Caco-2 (cell line): ENCODE results near the gene STK16. TPM values are rescaled to one million over a fixed set of nuclear protein-coding genes. Genes with fewer than 3 reads are reported as not detected.

ENCODE experiments used
- BruUV-seq: library from RNA; stranded (reverse); fragments of 400-500 nt; replicated peaks from 2 replicates; lab custom pipeline; 2021; lab: Mats Ljungman, UMichigan
- CTCF ChIA-PET: fragments of 300-600 bp; sonication (Branson Sonifier 250); formaldehyde crosslinking; loops from one replicate; lab custom pipeline; 2022; ENCODE audit warnings: antibody characterized with exemption; lab: Charles Lee
- POLR2A ChIA-PET: fragments of 300-600 bp; sonication (Branson Sonifier 250); formaldehyde crosslinking; loops from one replicate; lab custom pipeline; 2022; ENCODE audit warnings: antibody characterized with exemption; lab: Charles Lee
- DNase-seq, 2 experiments: peaks; one replicate each; pipeline versions ENCODE4 v3.0.0 to v3.0.0-alpha.2; 2020 to 2022
- H3K27me3 ChIP-seq: replicated peaks from 2 replicates; pipeline ENCODE4 v1.6.0; 2011; ENCODE audit warnings: low read length; ENCODE audit not compliant: control insufficient read depth, insufficient read depth
- H3K36me3 ChIP-seq: 2 replicates; pipeline ENCODE4 v1.5.1; 2011; ENCODE audit warnings: low read length; ENCODE audit not compliant: control insufficient read depth, insufficient read depth
- H3K4me1 ChIP-seq: fragments of 250-450 bp; sonication (Bioruptor Pico); 2 replicates; pipeline ENCODE4 v1.5.1; 2020; ENCODE audit warnings: mild to moderate bottlenecking
- H3K4me3 ChIP-seq: 2 replicates; pipeline ENCODE4 v1.5.1; 2011; ENCODE audit warnings: low read depth, mild to moderate bottlenecking, control low read depth, low read length
- H3K9me3 ChIP-seq: fragments of 250-450 bp; sonication (Bioruptor Pico); 2 replicates; pipeline ENCODE4 v1.5.1; 2020; ENCODE audit warnings: mild to moderate bottlenecking, moderate library complexity
- H3K27ac Mint-ChIP-seq: one replicate; pipeline ENCODE4 v1.8.0; 2022; ENCODE audit warnings: mixed read lengths; ENCODE audit not compliant: unreplicated experiment
- H3K27me3 Mint-ChIP-seq: one replicate; pipeline ENCODE4 v1.8.0; 2022; ENCODE audit warnings: mixed read lengths; ENCODE audit not compliant: insufficient read depth, unreplicated experiment
- H3K36me3 Mint-ChIP-seq: one replicate; pipeline ENCODE4 v1.8.0; 2022; ENCODE audit warnings: mild to moderate bottlenecking, mixed read lengths; ENCODE audit not compliant: insufficient read depth, unreplicated experiment
- H3K4me1 Mint-ChIP-seq: one replicate; pipeline ENCODE4 v1.8.0; 2022; ENCODE audit warnings: low read depth, mixed read lengths; ENCODE audit not compliant: unreplicated experiment
- H3K4me3 Mint-ChIP-seq: one replicate; pipeline ENCODE4 v1.8.0; 2022; ENCODE audit warnings: mild to moderate bottlenecking, moderate library complexity, mixed read lengths; ENCODE audit not compliant: unreplicated experiment
- H3K9me3 Mint-ChIP-seq: one replicate; pipeline ENCODE4 v1.8.0; 2022; ENCODE audit warnings: mixed read lengths; ENCODE audit not compliant: unreplicated experiment
- CTCF ChIP-seq, 2 experiments: fragments of 200-600 bp in 1 of 2; IDR thresholded peaks; 1 replicate in 1 of 2; 2 replicates in 1 of 2; pipeline versions ENCODE4 v1.5.1 to v1.8.0; 2011 to 2022; ENCODE audit warnings: antibody characterized with exemption in 1 of 2, control low read depth in 1 of 2, inconsistent platforms in 1 of 2, low read depth in 1 of 2, low read length in 1 of 2, mild to moderate bottlenecking in 1 of 2, moderate library complexity in 1 of 2; ENCODE audit not compliant: insufficient read depth in 1 of 2, severe bottlenecking in 1 of 2, unreplicated experiment in 1 of 2
- intact Hi-C: fragments of 100-400 bp; cut with micrococcal nuclease; formaldehyde crosslinking; loops from one replicate; pipeline ENCODE4 v1.10.0; 2022; ENCODE audit not compliant: unreplicated experiment
- total RNA-seq: library from RNA; stranded (reverse); gene quantifications from 2 replicates; pipeline ENCODE4 v1.2.3, GENCODE V29; 2022

Gene STK16
- total RNA-seq, 1 experiment from 2014 or later: 26.6 TPM

GRCh38 chr2:219243291-219243761 lies 2.0 kb upstream of the STK16 start:
- ChIA-PET CTCF (no interaction called here), POLR2A (no interaction called here)
- Histone ChIP-seq H3K27me3 (no peaks in the 10 kb centered on the region), H3K4me3 (no peak overlapping the region), H3K4me1 (peaks cover 13% of the 10 kb centered on the region), H3K36me3 (no peaks in the 10 kb centered on the region), H3K9me3 (no peaks in the 10 kb centered on the region)
- Mint-ChIP-seq H3K27me3 (no peaks in the 10 kb centered on the region), H3K4me3 (no peak overlapping the region), H3K9me3 (no peaks in the 10 kb centered on the region), H3K27ac (no peak overlapping the region), H3K36me3 (peaks cover 10% of the 10 kb centered on the region), H3K4me1 (peaks cover 3% of the 10 kb centered on the region)
- intact Hi-C loops: no loop called here
- TF ChIP-seq CTCF (IDR thresholded peaks at IDR 0.05; ENCODE audit: insufficient read depth in 1 of 2, low read depth in 1 of 2, low read length in 1 of 2, severe bottlenecking in 1 of 2, unreplicated experiment in 1 of 2): no peak
- no peak for DNase-seq
- BruUV-seq: no TSS peak

GRCh38 chr2:219244789-219245147 lies 511 bp upstream of the STK16 start:
- no peaks in the 10 kb centered on the region for H3K27me3 ChIP-seq
- TF ChIP-seq CTCF (IDR thresholded peaks at IDR 0.05; ENCODE audit: insufficient read depth in 1 of 2, low read depth in 1 of 2, low read length in 1 of 2, severe bottlenecking in 1 of 2, unreplicated experiment in 1 of 2): no peak
- H3K36me3 ChIP-seq: no peaks in the 10 kb centered on the region
- TSS peak; percentile 66 for BruUV-seq
- Mint-ChIP-seq H3K27ac (peak overlapping the region; percentile 90), H3K36me3 (peaks cover 18% of the 10 kb centered on the region), H3K9me3 (no peaks in the 10 kb centered on the region), H3K27me3 (no peaks in the 10 kb centered on the region), H3K4me1 (peaks cover 18% of the 10 kb centered on the region), H3K4me3 (peak overlapping the region; percentile 82)
- ChIA-PET POLR2A (interaction anchor here (0.7 to 2.2 kb wide), 7 partner anchors 9 to 69 kb away, joined by 3 to 14 read pairs (median 6); partner anchors contain the start of genes ABCB6, ANKZF1, ATG9A and CNPPD1), CTCF (interaction anchor here (0.6 to 2.3 kb wide), 4 partner anchors 10 to 50 kb away, joined by 4 to 11 read pairs (median 7); partner anchors contain the start of genes TUBA4A and ZFAND2B)
- H3K9me3 ChIP-seq: no peaks in the 10 kb centered on the region
- intact Hi-C loops: loop anchor here (1.0 kb wide), 1 partner anchor 84 kb away; the partner anchor contains the start of gene NHEJ1
- peak overlapping the region; percentile 73 for H3K4me3 ChIP-seq
- no peak for DNase-seq
- peaks cover 27% of the 10 kb centered on the region for H3K4me1 ChIP-seq

- H3K27ac Mint-ChIP-seq: peak overlapping the region; percentile 90
- no peaks in the 10 kb centered on the region for H3K27me3 ChIP-seq
- peak overlapping the region; percentile 73 for H3K4me3 ChIP-seq
- TF ChIP-seq CTCF (IDR thresholded peaks at IDR 0.05; ENCODE audit: insufficient read depth in 1 of 2, low read depth in 1 of 2, low read length in 1 of 2, severe bottlenecking in 1 of 2, unreplicated experiment in 1 of 2): no peak
- peak overlapping the region; percentile 82 for H3K4me3 Mint-ChIP-seq
- no peaks in the 10 kb centered on the region for H3K27me3 Mint-ChIP-seq
- BruUV-seq: no TSS peak
- CTCF ChIA-PET: interaction anchor here (1.3 to 2.3 kb wide), 2 partner anchors 39 to 48 kb away, joined by 4 to 10 read pairs; partner anchors contain the start of gene ZFAND2B
- H3K9me3 ChIP-seq: no peaks in the 10 kb centered on the region
- no peaks in the 10 kb centered on the region; the same call in 1 of the 2 replicates for H3K36me3 ChIP-seq
- H3K36me3 Mint-ChIP-seq: peaks cover 18% of the 10 kb centered on the region
- POLR2A ChIA-PET: interaction anchor here (0.8 to 2.2 kb wide), 2 partner anchors 32 to 39 kb away, joined by 6 to 14 read pairs; partner anchors contain the start of gene ZFAND2B
- H3K4me1 Mint-ChIP-seq: peaks cover 28% of the 10 kb centered on the region
- H3K4me1 ChIP-seq: peaks cover 33% of the 10 kb centered on the region
- intact Hi-C loops: loop anchor here (1.0 kb wide), 1 partner anchor 86 kb away; the partner anchor contains the start of gene NHEJ1
- no peak for DNase-seq
- no peaks in the 10 kb centered on the region for H3K9me3 Mint-ChIP-seq
Measured at GRCh38 chr2:219245899-219246230, 586 bp downstream of the STK16 start.
